Progenitor cell of endocrine pancreas (in vitro differentiated cells): ENCODE measurements around the gene ZNF821. TPM values are rescaled to one million over a fixed set of nuclear protein-coding genes. Genes with fewer than 3 reads are reported as not detected.
A peak's percentile ranks its signal among the peaks of the same experiment; 100 is the strongest.

Source experiments
- DNase-seq: peaks from one replicate; pipeline ENCODE4 v3.0.0; 2021; ENCODE audit warnings: low spot score; ENCODE audit not compliant: unreplicated experiment
- H3K27ac Mint-ChIP-seq: 2 replicates; pipeline ENCODE4 v1.8.0; 2021; ENCODE audit warnings: mild to moderate bottlenecking, moderate library complexity, mixed read lengths
- H3K27me3 Mint-ChIP-seq: 2 replicates; pipeline ENCODE4 v1.8.0; 2021; ENCODE audit warnings: mixed read lengths
- H3K36me3 Mint-ChIP-seq: 2 replicates; pipeline ENCODE4 v1.8.0; 2022; ENCODE audit warnings: mixed read lengths; ENCODE audit not compliant: insufficient read depth
- H3K4me1 Mint-ChIP-seq: 2 replicates; pipeline ENCODE4 v1.8.0; 2021; ENCODE audit warnings: low read depth, mixed read lengths
- H3K4me3 Mint-ChIP-seq: 2 replicates; pipeline ENCODE4 v1.8.0; 2021; ENCODE audit warnings: low read depth, mild to moderate bottlenecking, moderate library complexity, mixed read lengths
- H3K9me3 Mint-ChIP-seq: 2 replicates; pipeline ENCODE4 v1.8.0; 2021; ENCODE audit warnings: low read depth, mixed read lengths
- CTCF ChIP-seq: fragments of 200-600 bp; sonication (generic); IDR thresholded peaks from one replicate; pipeline ENCODE4 v1.5.0; 2021; ENCODE audit warnings: antibody characterized with exemption, mild to moderate bottlenecking; ENCODE audit not compliant: unreplicated experiment
- total RNA-seq: library from RNA; stranded (reverse); gene quantifications from 2 replicates; pipeline ENCODE4 v1.2.1, GENCODE V29; 2021

Gene ZNF821
- total RNA-seq, 1 donor from 2014 or later = 32.3 TPM

GRCh38 chr16:71882505-71883167, 1.3 kb downstream of the ZNF821 start:
- Mint-ChIP-seq H3K27ac (peak overlapping the region; percentile 92), H3K4me1 (peaks cover 13% of the 10 kb centered on the region), H3K27me3 (no peaks in the 10 kb centered on the region), H3K9me3 (no peaks in the 10 kb centered on the region), H3K36me3 (peaks cover 18% of the 10 kb centered on the region), H3K4me3 (peak overlapping the region; percentile 87)
- peak; percentile 49 for DNase-seq
- TF ChIP-seq CTCF = peak; percentile 87

GRCh38 chr16:71880176-71880575, 3.8 kb downstream of the ZNF821 start:
- Mint-ChIP-seq H3K36me3 (peaks cover 24% of the 10 kb centered on the region), H3K27me3 (no peaks in the 10 kb centered on the region), H3K4me3 (no peak overlapping the region), H3K27ac (no peak overlapping the region), H3K4me1 (peaks cover 13% of the 10 kb centered on the region), H3K9me3 (no peaks in the 10 kb centered on the region)
- DNase-seq = no peak
- no peak for TF ChIP-seq CTCF

GRCh38 chr16:71878911-71879310, 5.1 kb downstream of the ZNF821 start:
- Mint-ChIP-seq H3K27me3 (no peaks in the 10 kb centered on the region), H3K9me3 (no peaks in the 10 kb centered on the region), H3K36me3 (peaks cover 26% of the 10 kb centered on the region), H3K4me3 (no peak overlapping the region), H3K4me1 (peaks cover 10% of the 10 kb centered on the region), H3K27ac (no peak overlapping the region)
- DNase-seq = no peak
- no peak for TF ChIP-seq CTCF

- H3K27me3 Mint-ChIP-seq = no peaks in the 10 kb centered on the region
- peaks cover 14% of the 10 kb centered on the region for H3K36me3 Mint-ChIP-seq
- no peak for TF ChIP-seq CTCF
- no peaks in the 10 kb centered on the region for H3K9me3 Mint-ChIP-seq
- H3K4me3 Mint-ChIP-seq = no peak overlapping the region
- H3K4me1 Mint-ChIP-seq = no peaks in the 10 kb centered on the region
- H3K27ac Mint-ChIP-seq = no peak overlapping the region
- no peak for DNase-seq
These were observed 10.8 kb downstream of the ZNF821 start for GRCh38 chr16:71873199-71873598.

GRCh38 chr16:71870818-71871217, 13.2 kb downstream of the ZNF821 start:
- Mint-ChIP-seq H3K36me3 (peaks cover 13% of the 10 kb centered on the region), H3K27me3 (no peaks in the 10 kb centered on the region), H3K4me3 (no peak overlapping the region), H3K9me3 (no peaks in the 10 kb centered on the region), H3K27ac (no peak overlapping the region), H3K4me1 (no peaks in the 10 kb centered on the region)
- DNase-seq = no peak
- TF ChIP-seq CTCF = no peak
